Ureter (tissue), 1 donor: Measurements from ENCODE around the gene RTCA. TPM values are rescaled to one million over a fixed set of nuclear protein-coding genes. Genes with fewer than 3 reads are reported as not detected.
"Not testable (repeated sequence)": the region's sequence is repeated elsewhere in the genome, so short reads cannot be mapped to it uniquely, and the experiment has no call there.

Experiments used
- DNase-seq: peaks from one replicate; pipeline ENCODE4 v3.0.0-alpha.2; 2020; ENCODE audit warnings: low spot score
- total RNA-seq: library from RNA; stranded (reverse); gene quantifications from one replicate; pipeline ENCODE4 v1.2.4, GENCODE V29; 2023
- donor health status: DM: yes; HTN: yes; CAD: no.

RTCA gene
- total RNA-seq, 1 donor from 2014 or later = 30.3 TPM

DNA sequence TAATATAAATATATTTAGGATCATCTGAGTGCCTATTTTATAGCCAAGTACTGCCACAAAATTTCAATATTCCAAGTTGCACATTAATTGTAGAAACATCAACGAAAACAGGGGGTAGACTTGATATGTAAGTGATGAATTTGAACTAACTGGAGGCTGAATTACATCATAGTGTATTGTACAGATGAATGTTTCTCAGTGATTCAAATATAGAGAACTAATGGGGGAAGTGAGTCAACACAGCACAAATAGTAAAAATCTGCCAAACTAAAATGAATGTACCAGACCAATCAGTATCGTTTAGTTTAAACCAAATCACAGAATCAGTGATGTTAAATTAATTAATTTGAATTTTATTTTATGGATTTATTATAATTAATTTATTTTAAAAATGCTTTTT is 42.8 kb downstream of the RTCA start:
- DNase-seq = no peak

DNA sequence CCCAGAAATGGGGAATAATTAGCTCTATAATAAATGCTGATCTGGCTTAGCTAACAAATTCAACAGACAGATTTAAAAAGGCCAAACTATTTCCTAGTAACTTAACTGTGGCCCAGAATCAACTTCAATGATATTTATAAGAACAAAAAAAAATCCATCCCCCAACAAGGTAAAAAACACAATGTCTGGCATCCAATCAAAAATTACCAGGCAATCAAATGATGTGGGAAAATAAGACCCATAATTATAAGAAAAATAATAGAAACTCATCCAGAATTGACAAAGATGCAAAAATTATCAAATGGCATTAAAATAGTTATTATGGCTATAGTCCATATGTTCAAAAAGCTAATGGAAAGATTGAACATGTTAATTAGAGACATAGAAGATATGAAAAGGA is 43.8 kb downstream of the RTCA start:
- no peak for DNase-seq

DNA sequence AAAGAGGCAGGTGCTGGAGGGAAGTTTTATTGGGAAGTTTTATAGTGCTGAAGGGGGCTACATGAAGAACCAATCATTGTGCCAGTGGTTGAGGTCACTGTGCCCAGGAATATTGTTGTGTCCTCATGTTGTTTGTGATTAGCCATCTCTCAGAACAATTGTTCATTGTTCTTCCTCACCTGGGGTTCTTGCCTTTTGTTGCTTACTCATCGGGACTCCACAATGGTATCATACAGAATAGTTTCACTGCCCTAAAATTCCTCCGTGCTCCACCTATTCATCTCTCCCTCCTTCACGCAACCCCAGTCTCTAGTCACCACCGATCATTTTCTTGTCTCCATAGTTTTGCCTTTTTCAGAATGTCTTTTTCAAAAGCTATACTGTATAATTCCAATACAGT is 47.4 kb downstream of the RTCA start:
- no peak for DNase-seq

DNA sequence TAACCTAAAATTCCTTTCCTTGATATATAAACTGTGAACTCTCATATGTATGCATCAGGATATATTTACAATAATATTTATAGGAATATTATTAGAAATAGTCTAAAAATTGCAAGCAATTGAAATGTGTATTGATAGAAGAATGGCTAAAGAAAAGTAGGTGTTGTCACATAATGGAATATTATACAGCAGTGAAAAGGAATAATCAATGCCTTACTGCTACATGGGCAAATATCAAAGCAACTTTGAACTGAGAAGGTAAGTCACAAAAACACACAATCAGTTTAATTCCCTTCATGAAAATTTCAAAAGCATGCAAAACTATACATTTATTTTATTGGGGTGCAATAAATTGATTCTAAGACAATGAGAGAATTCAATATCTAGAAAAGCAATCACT is 50.6 kb downstream of the RTCA start:
- no peak for DNase-seq

- no peak for DNase-seq
Observed at GRCh38 chr1:100320311-100321099, 54.5 kb downstream of the RTCA start.

- no peak for DNase-seq
Observed at GRCh38 chr1:100321100-100321493, 55.1 kb downstream of the RTCA start.

- no peak for DNase-seq
Observed at GRCh38 chr1:100321506-100321905, 55.5 kb downstream of the RTCA start.

DNA sequence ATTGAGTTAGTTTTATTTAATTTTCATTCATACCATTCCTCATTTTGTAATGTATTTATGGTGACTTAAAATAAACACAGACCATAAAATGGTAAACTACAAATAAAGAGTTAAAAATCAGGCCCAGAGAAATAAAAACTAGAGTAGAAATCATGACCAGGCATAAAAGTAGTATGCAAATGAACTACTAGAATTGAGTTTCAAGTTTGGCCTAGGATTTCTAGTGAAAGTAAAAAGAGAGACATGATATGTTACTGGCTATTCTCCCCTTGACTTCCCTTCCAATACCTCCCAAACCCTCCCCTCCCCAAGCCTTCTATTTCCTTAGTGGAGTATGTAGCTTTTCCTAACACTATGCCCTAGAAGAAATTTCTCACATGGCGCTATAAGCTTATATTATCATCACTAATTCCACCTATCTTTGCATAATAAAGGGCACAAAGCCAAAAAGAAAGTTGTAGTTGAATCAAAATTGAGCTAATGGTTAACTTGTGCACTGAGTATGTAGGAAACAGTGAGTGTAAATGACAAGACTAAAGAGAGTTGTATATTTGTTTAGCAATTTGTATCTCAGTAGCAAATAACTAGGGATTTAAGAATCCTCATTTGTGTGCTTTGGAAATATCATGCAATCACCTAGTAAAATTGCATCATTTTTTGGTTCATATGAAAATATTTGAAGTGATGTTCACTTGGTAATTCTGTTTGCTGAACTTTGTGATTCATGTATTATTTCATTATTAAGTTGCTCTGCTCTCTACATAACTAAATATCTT is 56.6 kb downstream of the RTCA start:
- DNase-seq = no peak

DNA sequence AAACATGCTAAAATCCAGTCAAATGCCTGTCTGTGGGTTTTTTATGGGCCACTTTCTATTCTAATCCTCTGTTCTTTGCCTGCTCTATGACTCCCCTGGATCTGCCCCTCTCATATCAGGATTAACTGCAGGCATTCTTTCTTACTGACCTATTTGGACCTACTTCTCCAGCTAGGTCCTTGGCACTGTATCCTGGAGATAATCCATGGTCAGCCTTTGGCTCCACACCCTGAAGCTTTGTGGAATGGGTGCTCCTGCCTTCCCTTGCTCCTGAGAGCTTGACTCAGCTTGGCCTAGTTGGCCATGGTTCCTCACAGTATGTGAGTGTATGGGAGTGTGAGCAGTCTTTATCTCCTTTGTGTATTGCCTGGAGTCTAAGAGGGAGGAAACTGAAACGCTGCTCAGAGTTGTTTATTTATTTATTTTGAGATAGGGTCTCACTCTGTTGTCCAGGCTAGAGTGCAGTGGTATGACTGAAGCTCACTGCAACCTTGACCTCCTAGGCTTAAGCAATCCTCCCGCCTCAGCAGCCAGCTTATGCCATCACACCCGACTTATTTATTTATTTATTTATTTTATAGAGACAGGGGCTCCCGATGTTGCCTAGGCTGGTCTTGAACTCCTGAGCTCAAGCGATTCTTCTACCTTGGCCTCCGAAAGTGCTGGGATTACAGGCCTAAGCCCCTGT is 57.5 kb downstream of the RTCA start:
- no peak for DNase-seq

- DNase-seq = no peak
Observed at GRCh38 chr1:100325415-100326324, 59.7 kb downstream of the RTCA start.

GRCh38 chr1:100326325-100326670 is 60.3 kb downstream of the RTCA start:
- DNase-seq = not testable (repeated sequence)

DNA sequence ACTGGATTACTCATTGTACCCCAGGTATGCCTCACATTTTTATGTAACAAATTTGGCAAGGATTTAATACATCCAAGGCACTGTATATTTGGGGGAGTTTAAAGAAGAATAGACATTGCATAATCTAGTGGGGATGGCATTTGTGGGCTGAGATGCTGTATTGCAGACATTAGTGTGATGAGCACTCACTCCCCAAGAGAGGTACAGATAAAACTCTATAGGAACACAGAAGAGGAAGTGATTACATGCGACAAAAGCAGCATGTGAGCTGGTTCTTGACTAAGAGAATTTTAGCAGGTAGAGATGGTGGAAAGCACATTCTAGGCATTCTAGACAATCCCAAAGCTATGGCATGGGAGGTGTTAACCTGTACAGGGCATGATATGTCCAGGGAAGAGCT is 62.1 kb downstream of the RTCA start:
- DNase-seq = no peak

GRCh38 chr1:100331146-100331545 is 65.1 kb downstream of the RTCA start:
- not testable (repeated sequence) for DNase-seq

DNA sequence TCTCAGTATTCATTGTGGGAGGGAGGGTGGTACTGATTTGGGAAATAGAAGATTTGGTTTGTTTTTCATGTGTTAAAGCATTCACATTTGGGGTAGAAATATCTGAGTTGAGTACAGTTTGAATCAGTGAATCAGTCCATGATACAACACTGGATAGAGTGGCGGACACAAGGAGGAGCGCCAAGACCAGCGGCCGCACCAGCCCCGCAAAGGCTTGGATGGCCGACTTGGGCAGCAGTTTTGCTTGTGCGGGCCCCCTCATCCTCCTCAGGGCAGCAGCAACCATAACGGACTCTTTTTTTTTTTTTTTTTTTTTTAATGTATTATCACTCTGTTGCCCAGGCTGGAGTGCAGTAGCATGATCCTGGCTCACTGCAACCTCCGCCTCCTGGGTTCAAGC is 66.3 kb downstream of the RTCA start:
- no peak for DNase-seq

DNA sequence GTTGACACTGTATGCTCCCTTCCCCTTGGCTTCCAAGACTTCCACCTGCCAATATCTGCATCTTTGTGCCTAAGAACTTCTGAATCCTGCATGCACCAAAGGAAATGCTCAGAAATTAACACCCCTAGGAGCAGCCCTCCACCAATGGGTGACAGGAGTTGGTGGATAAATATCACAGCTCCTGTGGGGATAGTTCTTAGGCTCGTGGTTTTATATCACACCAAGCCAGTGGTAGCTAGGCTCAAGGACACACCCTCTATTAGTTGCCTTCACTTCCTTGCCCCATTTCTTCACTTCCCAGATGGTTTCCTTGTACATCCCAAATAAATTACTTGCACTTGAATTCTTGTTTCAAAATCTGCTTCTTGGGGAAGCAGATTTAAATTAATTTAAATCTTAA is 69.4 kb downstream of the RTCA start:
- no peak for DNase-seq

DNA sequence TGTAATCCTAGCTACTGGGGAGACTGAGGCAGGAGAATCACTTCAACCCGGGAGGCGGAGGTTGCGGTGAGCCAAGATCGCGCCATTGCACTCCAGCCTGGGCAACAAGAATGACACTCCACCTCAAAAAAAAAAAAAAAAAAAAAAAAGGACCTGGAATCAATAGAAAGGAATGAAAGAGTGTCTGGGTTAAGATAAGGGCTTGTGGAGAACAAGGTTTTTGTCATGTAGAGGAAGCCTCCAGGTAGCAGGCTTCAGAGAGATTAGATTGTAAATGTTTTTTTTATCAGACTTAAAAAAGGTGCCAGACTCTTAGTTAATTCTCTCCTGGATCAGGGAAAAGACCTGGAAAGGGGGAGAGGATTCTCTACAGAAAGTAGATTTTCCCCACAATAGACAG is 71.9 kb downstream of the RTCA start:
- not testable (repeated sequence) for DNase-seq

- not testable (repeated sequence) for DNase-seq
Observed at GRCh38 chr1:100339735-100340134, 73.7 kb downstream of the RTCA start.

DNA sequence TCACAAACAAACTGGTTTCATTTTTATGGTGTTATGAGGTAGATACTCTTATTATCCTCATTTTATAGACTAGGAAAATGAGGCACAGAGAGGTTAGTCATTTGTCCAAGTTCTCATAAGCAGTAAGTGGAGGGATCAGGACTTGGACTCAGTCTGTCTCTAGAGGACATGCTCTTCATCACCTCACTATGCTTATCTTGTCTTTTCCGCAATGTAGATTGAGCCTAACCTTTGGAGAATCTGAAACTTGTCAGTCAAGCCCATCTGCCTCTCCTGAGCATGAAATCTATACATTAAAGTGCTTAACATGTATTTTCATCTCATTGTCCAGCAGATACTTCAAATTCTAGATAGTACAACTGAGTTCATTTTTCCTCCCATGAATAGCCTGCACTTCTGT is 74.5 kb downstream of the RTCA start:
- no peak for DNase-seq

DNA sequence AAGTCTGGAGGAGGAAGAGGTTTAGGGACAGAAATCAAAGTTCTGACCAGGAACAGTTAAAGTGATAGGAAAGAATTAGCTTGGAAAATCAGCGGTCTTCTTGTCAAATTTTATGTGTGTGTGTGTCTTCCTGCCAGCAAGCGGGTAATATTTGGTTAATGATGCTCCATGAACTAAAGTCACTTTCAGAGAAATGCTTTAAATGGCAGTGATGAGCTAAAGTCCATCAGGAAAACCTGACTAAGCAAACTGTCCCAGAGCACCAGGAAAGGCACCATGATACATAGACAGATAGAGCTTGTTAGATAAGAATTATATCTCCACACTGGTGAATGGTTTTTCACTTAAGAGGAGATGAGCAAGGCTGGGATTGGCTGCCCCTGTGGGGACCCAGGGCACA is 76.3 kb downstream of the RTCA start:
- DNase-seq = no peak
